ENCODE measurements around the gene RPS21. TPM values are rescaled to one million over a fixed set of nuclear protein-coding genes. Genes with fewer than 3 reads are reported as not detected.

The RPS21 gene
- total and polyA plus RNA-seq, 2 of the 13 experiments (the other 11 are each of a cell fraction or from before 2014, with no cell fraction given), result 2,647 to 11,063 TPM

DNA sequence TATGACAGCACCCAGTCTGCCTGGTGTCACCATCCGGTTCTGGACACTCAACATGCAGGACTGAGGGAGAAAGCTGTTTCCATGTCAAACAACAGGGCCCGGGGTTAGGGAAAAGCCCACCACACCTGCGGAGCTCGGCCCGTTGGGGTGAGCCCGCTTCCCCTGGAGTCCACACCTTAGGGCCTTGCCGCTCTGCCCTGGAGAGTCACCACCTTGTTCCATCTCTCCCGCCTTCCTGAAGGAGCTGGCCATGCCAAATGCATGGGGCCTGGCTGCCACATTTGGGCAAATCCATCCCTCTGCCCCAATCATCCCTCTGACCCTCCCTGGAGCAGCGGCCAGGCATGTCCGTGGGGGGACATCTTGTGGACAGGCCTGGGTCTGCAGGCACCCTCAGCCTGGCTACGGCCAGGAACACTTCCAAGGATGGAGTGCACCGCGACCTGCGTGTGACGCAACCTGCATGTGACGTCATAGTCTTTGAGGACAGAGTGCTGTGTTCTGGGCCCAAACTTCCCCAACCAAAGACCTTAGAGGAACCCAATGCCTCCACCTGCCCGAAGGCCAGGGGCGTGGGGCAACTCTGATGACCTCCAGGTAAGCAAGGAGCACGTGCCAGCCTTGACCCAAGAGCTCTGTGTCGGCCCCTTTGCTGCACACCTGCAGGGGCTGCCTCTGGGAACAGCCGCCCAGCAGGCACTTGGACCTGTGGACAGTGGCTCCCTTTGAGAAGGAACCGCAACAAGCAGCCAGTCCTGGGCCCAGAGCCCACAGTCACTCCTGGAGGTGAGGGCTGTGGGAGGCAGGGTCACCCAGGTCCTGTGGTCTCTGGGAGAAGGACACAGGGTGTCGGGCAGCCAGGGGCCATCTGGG, 18.4 kb downstream of the RPS21 start (continued):
- TF ChIP-seq, protein P1, sequence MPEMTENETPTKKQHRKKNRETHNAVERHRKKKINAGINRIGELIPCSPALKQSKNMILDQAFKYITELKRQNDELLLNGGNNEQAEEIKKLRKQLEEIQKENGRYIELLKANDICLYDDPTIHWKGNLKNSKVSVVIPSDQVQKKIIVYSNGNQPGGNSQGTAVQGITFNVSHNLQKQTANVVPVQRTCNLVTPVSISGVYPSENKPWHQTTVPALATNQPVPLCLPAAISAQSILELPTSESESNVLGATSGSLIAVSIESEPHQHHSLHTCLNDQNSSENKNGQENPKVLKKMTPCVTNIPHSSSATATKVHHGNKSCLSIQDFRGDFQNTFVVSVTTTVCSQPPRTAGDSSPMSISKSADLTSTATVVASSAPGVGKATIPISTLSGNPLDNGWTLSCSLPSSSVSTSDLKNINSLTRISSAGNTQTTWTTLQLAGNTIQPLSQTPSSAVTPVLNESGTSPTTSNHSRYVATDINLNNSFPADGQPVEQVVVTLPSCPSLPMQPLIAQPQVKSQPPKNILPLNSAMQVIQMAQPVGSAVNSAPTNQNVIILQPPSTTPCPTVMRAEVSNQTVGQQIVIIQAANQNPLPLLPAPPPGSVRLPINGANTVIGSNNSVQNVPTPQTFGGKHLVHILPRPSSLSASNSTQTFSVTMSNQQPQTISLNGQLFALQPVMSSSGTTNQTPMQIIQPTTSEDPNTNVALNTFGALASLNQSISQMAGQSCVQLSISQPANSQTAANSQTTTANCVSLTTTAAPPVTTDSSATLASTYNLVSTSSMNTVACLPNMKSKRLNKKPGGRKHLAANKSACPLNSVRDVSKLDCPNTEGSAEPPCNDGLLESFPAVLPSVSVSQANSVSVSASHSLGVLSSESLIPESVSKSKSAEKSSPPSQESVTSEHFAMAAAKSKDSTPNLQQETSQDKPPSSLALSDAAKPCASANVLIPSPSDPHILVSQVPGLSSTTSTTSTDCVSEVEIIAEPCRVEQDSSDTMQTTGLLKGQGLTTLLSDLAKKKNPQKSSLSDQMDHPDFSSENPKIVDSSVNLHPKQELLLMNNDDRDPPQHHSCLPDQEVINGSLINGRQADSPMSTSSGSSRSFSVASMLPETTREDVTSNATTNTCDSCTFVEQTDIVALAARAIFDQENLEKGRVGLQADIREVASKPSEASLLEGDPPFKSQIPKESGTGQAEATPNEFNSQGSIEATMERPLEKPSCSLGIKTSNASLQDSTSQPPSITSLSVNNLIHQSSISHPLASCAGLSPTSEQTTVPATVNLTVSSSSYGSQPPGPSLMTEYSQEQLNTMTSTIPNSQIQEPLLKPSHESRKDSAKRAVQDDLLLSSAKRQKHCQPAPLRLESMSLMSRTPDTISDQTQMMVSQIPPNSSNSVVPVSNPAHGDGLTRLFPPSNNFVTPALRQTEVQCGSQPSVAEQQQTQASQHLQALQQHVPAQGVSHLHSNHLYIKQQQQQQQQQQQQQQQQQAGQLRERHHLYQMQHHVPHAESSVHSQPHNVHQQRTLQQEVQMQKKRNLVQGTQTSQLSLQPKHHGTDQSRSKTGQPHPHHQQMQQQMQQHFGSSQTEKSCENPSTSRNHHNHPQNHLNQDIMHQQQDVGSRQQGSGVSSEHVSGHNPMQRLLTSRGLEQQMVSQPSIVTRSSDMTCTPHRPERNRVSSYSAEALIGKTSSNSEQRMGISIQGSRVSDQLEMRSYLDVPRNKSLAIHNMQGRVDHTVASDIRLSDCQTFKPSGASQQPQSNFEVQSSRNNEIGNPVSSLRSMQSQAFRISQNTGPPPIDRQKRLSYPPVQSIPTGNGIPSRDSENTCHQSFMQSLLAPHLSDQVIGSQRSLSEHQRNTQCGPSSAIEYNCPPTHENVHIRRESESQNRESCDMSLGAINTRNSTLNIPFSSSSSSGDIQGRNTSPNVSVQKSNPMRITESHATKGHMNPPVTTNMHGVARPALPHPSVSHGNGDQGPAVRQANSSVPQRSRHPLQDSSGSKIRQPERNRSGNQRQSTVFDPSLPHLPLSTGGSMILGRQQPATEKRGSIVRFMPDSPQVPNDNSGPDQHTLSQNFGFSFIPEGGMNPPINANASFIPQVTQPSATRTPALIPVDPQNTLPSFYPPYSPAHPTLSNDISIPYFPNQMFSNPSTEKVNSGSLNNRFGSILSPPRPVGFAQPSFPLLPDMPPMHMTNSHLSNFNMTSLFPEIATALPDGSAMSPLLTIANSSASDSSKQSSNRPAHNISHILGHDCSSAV (CRISPR knock-in tag; IDR thresholded peaks at IDR 0.05; ENCODE audit: borderline replicate concordance), result no peak
- no peak for TF ChIP-seq NFE2 (CRISPR knock-in tag; IDR thresholded peaks at IDR 0.05)
- TF ChIP-seq, protein P2, sequence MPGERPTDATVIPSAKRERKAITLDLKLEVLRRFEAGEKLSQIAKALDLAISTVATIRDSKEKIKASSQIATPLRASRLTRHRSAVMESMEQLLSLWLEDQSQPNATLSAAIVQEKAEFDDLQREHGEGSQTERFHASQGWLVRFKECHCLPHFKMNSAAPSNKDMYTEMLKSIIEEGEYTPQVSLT (CRISPR knock-in tag; IDR thresholded peaks at IDR 0.05; ENCODE audit: borderline replicate concordance, low read depth), result no peak
- no peak for TF ChIP-seq ZNF607 (CRISPR knock-in tag; IDR thresholded peaks at IDR 0.05; ENCODE audit: borderline replicate concordance)
- TF ChIP-seq ZNF792 (CRISPR knock-in tag; IDR thresholded peaks at IDR 0.05), result no peak
- TF ChIP-seq GFI1 (CRISPR knock-in tag; IDR thresholded peaks at IDR 0.05; ENCODE audit: borderline replicate concordance), result no peak
- TF ChIP-seq ZNF468 (CRISPR knock-in tag; IDR thresholded peaks at IDR 0.05), result no peak
- TF ChIP-seq MXI1 (IDR thresholded peaks at IDR 0.05; ENCODE audit: borderline replicate concordance, low read depth, low read length), result no peak
- TF ChIP-seq U2AF2 (IDR thresholded peaks at IDR 0.05; ENCODE audit: low read depth, low read length), result no peak
- TF ChIP-seq ZBTB21 (CRISPR knock-in tag; IDR thresholded peaks at IDR 0.05), result peak; percentile 96
- TF ChIP-seq, protein P3, sequence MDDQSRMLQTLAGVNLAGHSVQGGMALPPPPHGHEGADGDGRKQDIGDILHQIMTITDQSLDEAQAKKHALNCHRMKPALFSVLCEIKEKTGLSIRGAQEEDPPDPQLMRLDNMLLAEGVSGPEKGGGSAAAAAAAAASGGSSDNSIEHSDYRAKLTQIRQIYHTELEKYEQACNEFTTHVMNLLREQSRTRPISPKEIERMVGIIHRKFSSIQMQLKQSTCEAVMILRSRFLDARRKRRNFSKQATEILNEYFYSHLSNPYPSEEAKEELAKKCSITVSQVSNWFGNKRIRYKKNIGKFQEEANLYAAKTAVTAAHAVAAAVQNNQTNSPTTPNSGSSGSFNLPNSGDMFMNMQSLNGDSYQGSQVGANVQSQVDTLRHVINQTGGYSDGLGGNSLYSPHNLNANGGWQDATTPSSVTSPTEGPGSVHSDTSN (CRISPR knock-in tag; IDR thresholded peaks at IDR 0.05; ENCODE audit: borderline replicate concordance), result no peak
- no peak for TF ChIP-seq ZNF720 (CRISPR knock-in tag; IDR thresholded peaks at IDR 0.05)
- TF ChIP-seq MED1 (CRISPR knock-in tag; IDR thresholded peaks at IDR 0.05), result peak; percentile 47; the same call in 1 of the 2 replicates
- no peak for TF ChIP-seq FOXC1 (CRISPR knock-in tag; IDR thresholded peaks at IDR 0.05; ENCODE audit: borderline replicate concordance)
- TF ChIP-seq ATRX (CRISPR knock-in tag; IDR thresholded peaks at IDR 0.05; ENCODE audit: borderline replicate concordance), result no peak
- TF ChIP-seq, protein P4, sequence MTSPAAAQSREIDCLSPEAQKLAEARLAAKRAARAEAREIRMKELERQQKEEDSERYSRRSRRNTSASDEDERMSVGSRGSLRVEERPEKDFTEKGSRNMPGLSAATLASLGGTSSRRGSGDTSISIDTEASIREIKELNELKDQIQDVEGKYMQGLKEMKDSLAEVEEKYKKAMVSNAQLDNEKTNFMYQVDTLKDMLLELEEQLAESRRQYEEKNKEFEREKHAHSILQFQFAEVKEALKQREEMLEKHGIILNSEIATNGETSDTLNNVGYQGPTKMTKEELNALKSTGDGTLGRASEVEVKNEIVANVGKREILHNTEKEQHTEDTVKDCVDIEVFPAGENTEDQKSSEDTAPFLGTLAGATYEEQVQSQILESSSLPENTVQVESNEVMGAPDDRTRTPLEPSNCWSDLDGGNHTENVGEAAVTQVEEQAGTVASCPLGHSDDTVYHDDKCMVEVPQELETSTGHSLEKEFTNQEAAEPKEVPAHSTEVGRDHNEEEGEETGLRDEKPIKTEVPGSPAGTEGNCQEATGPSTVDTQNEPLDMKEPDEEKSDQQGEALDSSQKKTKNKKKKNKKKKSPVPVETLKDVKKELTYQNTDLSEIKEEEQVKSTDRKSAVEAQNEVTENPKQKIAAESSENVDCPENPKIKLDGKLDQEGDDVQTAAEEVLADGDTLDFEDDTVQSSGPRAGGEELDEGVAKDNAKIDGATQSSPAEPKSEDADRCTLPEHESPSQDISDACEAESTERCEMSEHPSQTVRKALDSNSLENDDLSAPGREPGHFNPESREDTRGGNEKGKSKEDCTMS (CRISPR knock-in tag; conservative IDR thresholded peaks at IDR 0.05), result no peak

All from HepG2 (cell line).